IPS-20b (cell line): ENCODE results near the gene BCAS3.

Source experiments
- H3K27ac ChIP-seq: one replicate; pipeline ENCODE4 v1.5.1; 2013; ENCODE audit warnings: low read length
- H3K27me3 ChIP-seq: 2 replicates; pipeline ENCODE4 v1.6.1; 2013; ENCODE audit warnings: mild to moderate bottlenecking, low read length, inconsistent platforms; ENCODE audit not compliant: insufficient read depth
- H3K36me3 ChIP-seq: 2 replicates; pipeline ENCODE4 v1.6.1; 2013; ENCODE audit warnings: low read depth, mild to moderate bottlenecking, inconsistent platforms, low read length, moderate library complexity; ENCODE audit not compliant: insufficient read depth
- H3K4me1 ChIP-seq: 2 replicates; pipeline ENCODE4 v1.6.1; 2013; ENCODE audit warnings: mild to moderate bottlenecking, control low read depth, inconsistent platforms, low read length, moderate library complexity; ENCODE audit not compliant: insufficient read depth
- H3K4me3 ChIP-seq: 2 replicates; pipeline ENCODE4 v1.5.1; 2013; ENCODE audit warnings: mild to moderate bottlenecking, low read length, inconsistent platforms
- H3K9ac ChIP-seq: 2 replicates; pipeline ENCODE4 v1.6.1; 2013; ENCODE audit warnings: low read depth, mild to moderate bottlenecking, inconsistent platforms, low read length, moderate library complexity
- H3K9me3 ChIP-seq: 2 replicates; pipeline ENCODE4 v1.6.1; 2013; ENCODE audit warnings: mild to moderate bottlenecking, low read depth, low read length, inconsistent platforms; ENCODE audit not compliant: insufficient read depth

Gene BCAS3

DNA sequence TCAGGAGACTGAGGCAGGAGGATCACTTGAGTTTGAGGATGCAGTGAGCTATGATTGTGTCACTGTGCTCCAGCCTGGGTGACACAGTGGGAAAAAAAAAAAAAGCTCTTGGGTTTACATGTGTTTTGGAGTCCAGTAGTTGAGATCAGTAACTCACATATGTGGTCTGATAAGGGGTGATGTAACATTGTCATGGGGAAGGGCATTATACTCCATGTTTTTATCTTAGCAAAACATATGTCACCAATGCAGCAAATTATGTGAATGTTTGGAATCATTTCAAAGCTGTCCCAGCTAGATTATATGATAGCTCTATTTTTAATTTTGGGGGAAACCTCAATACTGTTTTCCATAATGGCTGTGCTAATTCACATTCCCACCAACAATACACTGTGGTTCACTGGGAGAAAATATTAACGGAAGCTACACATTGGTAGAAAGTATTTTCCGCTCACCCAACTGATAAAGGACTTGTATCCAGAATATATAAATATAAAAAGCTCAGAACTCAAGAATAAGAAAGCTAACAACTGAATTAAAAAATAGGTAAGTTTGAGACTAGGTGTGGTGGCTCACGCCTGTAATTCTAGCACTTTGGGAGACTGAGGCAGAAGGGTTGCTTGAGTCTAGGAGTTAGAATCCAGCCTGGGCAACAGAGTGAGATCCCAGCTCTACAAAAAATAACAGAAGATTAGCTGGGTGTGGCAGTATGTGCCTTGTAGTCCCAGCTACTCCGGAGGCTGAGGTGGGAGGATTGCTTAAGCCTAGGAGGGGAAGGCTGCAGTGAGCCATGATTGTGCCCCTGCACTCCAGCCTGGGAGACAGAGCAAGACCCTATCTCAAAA, 497.9 kb downstream of the BCAS3 start:
- Histone ChIP-seq H3K27ac (no peak overlapping the region), H3K27me3 (no peaks in the 10 kb centered on the region), H3K4me3 (no peak overlapping the region), H3K9me3 (no peaks in the 10 kb centered on the region), H3K9ac (no peak overlapping the region), H3K36me3 (no peaks in the 10 kb centered on the region), H3K4me1 (0 out of 2 replicates have a peak, but pooled peaks cover 4% of the 10 kb centered on the region)

DNA sequence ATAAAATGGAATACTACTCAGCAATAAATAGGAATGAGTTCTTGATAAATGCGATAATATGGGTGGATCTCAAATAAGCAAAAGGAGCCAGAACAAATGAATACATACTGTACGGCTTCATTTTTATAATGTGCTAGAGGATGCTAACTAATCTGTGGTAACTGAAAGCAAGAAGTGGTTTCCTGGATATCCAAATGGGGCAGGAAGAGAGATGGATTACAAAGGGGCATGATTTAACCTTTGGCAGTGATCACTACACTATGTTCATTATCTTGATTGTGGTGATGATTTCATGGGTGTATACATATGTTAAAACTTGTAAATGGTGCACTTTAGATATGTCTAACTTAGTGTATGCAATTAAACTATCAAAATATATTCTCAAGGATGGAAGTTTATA, 499.7 kb downstream of the BCAS3 start:
- no peak overlapping the region for H3K4me3 ChIP-seq
- no peak overlapping the region for H3K27ac ChIP-seq
- 0 out of 2 replicates have a peak, but pooled peaks cover 4% of the 10 kb centered on the region for H3K4me1 ChIP-seq
- no peaks in the 10 kb centered on the region for H3K36me3 ChIP-seq
- H3K9me3 ChIP-seq: no peaks in the 10 kb centered on the region
- no peaks in the 10 kb centered on the region for H3K27me3 ChIP-seq
- H3K9ac ChIP-seq: no peak overlapping the region

GRCh38 chr17:61178284-61178683, 500.6 kb downstream of the BCAS3 start:
- Histone ChIP-seq H3K4me3 (no peak overlapping the region), H3K36me3 (no peaks in the 10 kb centered on the region), H3K9me3 (no peaks in the 10 kb centered on the region), H3K27me3 (no peaks in the 10 kb centered on the region), H3K4me1 (0 out of 2 replicates have a peak, but pooled peaks cover 4% of the 10 kb centered on the region), H3K9ac (no peak overlapping the region), H3K27ac (no peak overlapping the region)

- Histone ChIP-seq H3K9ac (no peak overlapping the region), H3K27ac (no peak overlapping the region), H3K36me3 (no peaks in the 10 kb centered on the region), H3K4me1 (0 out of 2 replicates have a peak, but pooled peaks cover 4% of the 10 kb centered on the region), H3K27me3 (no peaks in the 10 kb centered on the region), H3K9me3 (no peaks in the 10 kb centered on the region), H3K4me3 (no peak overlapping the region)
Observed at GRCh38 chr17:61179380-61179806, 501.7 kb downstream of the BCAS3 start.

- Histone ChIP-seq H3K9me3 (no peaks in the 10 kb centered on the region), H3K4me3 (no peak overlapping the region), H3K27ac (no peak overlapping the region), H3K36me3 (no peaks in the 10 kb centered on the region), H3K27me3 (no peaks in the 10 kb centered on the region), H3K9ac (no peak overlapping the region), H3K4me1 (peaks cover 7% of the 10 kb centered on the region; the same call in 1 of the 2 replicates)
Observed at GRCh38 chr17:61183793-61184192, 506.1 kb downstream of the BCAS3 start.

GRCh38 chr17:61185385-61185784, 507.7 kb downstream of the BCAS3 start:
- Histone ChIP-seq H3K27me3 (no peaks in the 10 kb centered on the region), H3K9ac (no peak overlapping the region), H3K4me3 (no peak overlapping the region), H3K9me3 (no peaks in the 10 kb centered on the region), H3K4me1 (peaks cover 3% of the 10 kb centered on the region; the same call in 1 of the 2 replicates), H3K36me3 (no peaks in the 10 kb centered on the region), H3K27ac (no peak overlapping the region)

- Histone ChIP-seq H3K27me3 (no peaks in the 10 kb centered on the region), H3K36me3 (no peaks in the 10 kb centered on the region), H3K9ac (no peak overlapping the region)
Observed at GRCh38 chr17:61187038-61187437, 509.4 kb downstream of the BCAS3 start.

DNA sequence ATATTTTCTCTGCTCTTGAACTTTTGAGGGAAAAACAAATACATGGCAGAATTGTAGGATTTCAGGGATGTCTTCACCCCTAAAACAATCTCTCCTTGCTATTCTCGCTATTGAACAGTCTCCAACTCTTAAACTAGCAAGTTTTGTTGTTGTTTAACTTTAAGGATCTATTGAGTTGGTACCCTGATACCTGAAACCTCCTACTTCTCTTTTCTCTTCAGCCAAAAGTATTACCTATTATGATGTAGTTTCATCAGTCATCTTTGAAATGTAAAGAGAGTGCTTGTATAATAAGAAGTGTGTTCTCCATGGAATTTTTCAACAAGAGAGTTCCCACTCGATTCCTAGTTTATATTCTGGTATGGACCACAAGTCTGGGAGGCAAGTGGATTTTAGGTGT, 510.4 kb downstream of the BCAS3 start:
- no peaks in the 10 kb centered on the region for H3K9me3 ChIP-seq
- no peak overlapping the region for H3K27ac ChIP-seq
- H3K36me3 ChIP-seq: no peaks in the 10 kb centered on the region
- no peaks in the 10 kb centered on the region for H3K27me3 ChIP-seq
- no peak overlapping the region for H3K9ac ChIP-seq
- H3K4me3 ChIP-seq: no peak overlapping the region
- H3K4me1 ChIP-seq: peaks cover 3% of the 10 kb centered on the region; the same call in 1 of the 2 replicates

More at GRCh38 chr17:61187038-61187437, 509.4 kb downstream of the BCAS3 start:
- H3K4me3 ChIP-seq: no peak overlapping the region
- H3K9me3 ChIP-seq: no peaks in the 10 kb centered on the region
- H3K4me1 ChIP-seq: peaks cover 3% of the 10 kb centered on the region; the same call in 1 of the 2 replicates
- H3K27ac ChIP-seq: no peak overlapping the region

DNA sequence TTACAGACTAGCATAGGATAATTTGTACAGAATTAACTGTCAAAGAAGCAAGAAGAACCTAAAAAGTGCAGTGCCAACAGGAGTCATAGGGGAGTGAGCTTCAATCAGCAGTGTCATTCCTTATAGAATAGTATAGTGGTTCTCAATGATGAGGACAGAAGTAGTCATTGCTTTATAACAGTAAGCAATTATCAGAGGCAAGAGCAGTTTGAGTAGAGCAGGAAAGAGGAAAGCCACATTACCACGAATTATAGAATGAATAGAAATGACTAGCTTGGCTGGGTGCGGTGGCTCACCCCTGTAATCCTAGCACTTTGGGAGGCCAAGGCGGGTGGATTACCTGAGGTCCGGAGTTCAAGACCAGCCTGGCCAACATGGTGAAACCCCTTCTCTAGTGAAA, 512.3 kb downstream of the BCAS3 start:
- Histone ChIP-seq H3K4me3 (no peak overlapping the region), H3K9me3 (no peaks in the 10 kb centered on the region), H3K4me1 (peaks cover 3% of the 10 kb centered on the region; the same call in 1 of the 2 replicates), H3K36me3 (no peaks in the 10 kb centered on the region), H3K27me3 (no peaks in the 10 kb centered on the region), H3K27ac (no peak overlapping the region), H3K9ac (no peak overlapping the region)

- H3K4me1 ChIP-seq: no peaks in the 10 kb centered on the region
- H3K9me3 ChIP-seq: no peaks in the 10 kb centered on the region
- no peaks in the 10 kb centered on the region for H3K36me3 ChIP-seq
- no peak overlapping the region for H3K27ac ChIP-seq
- no peak overlapping the region for H3K4me3 ChIP-seq
- no peak overlapping the region for H3K9ac ChIP-seq
- H3K27me3 ChIP-seq: no peaks in the 10 kb centered on the region
Observed at GRCh38 chr17:61196302-61196704, 518.7 kb downstream of the BCAS3 start.

GRCh38 chr17:61196799-61197198, 519.1 kb downstream of the BCAS3 start:
- no peaks in the 10 kb centered on the region for H3K4me1 ChIP-seq
- H3K27me3 ChIP-seq: no peaks in the 10 kb centered on the region
- H3K9ac ChIP-seq: no peak overlapping the region
- no peaks in the 10 kb centered on the region for H3K9me3 ChIP-seq
- no peak overlapping the region for H3K4me3 ChIP-seq
- no peaks in the 10 kb centered on the region for H3K36me3 ChIP-seq
- no peak overlapping the region for H3K27ac ChIP-seq
